ENCODE results near the gene KLHL25. TPM values are rescaled to one million over a fixed set of nuclear protein-coding genes. Genes with fewer than 3 reads are reported as not detected.

The KLHL25 gene
- total RNA-seq, 1 donor from 2014 or later: 11.0 TPM

DNA sequence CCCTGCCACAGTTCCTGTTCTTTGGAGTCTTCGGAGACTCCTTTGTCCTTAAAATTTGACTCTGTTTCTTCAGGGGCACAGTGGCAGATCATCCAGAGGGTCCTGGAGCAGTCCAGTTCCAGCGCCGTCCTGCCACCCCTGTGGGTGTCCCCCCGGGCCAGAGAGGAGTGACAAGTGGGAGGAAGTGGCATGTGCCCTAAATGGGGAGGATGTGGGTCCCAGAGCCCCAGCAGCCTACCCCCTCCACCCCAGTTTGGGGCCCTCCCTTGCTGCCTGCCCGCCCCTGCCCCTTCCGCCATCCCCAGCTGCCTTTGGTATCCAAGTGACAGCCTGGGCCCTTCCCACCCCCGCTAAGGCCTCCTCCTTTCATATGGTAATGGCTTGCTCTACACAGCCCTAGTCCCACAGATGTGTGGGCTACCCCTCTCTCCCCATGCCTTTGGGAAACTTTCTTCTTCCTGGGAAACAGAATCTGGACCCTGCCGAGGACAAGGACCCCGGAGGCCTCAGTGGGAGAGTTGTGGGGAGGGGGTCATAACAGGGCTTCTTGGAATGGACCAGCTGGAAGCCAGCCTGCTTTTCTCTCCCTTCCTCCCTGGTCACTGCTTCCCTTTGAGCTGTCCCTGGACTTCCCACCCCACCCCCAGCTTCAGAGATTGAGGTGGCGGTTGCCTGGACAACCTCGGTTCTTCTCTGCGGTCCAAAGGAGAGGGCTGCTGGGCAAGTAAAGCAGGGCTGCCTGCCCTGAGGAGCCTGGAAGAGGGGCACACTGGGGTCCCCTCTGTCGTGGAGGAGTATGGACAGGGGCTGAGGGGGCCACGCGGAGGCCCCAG is 43.2 kb downstream of the KLHL25 start:
- Mint-ChIP-seq H3K36me3 (ENCODE audit: low read depth) (peaks cover 16% of the 10 kb centered on the region), H3K4me3 (no peak overlapping the region), H3K9me3 (no peaks in the 10 kb centered on the region), H3K4me1 (ENCODE audit: low read depth) (peaks cover 5% of the 10 kb centered on the region), H3K27me3 (ENCODE audit: insufficient read depth) (no peaks in the 10 kb centered on the region), H3K27ac (no peak overlapping the region)
- intact Hi-C loops (cut with micrococcal nuclease): no loop called here
- DNase-seq (ENCODE audit: low spot score): no peak

DNA sequence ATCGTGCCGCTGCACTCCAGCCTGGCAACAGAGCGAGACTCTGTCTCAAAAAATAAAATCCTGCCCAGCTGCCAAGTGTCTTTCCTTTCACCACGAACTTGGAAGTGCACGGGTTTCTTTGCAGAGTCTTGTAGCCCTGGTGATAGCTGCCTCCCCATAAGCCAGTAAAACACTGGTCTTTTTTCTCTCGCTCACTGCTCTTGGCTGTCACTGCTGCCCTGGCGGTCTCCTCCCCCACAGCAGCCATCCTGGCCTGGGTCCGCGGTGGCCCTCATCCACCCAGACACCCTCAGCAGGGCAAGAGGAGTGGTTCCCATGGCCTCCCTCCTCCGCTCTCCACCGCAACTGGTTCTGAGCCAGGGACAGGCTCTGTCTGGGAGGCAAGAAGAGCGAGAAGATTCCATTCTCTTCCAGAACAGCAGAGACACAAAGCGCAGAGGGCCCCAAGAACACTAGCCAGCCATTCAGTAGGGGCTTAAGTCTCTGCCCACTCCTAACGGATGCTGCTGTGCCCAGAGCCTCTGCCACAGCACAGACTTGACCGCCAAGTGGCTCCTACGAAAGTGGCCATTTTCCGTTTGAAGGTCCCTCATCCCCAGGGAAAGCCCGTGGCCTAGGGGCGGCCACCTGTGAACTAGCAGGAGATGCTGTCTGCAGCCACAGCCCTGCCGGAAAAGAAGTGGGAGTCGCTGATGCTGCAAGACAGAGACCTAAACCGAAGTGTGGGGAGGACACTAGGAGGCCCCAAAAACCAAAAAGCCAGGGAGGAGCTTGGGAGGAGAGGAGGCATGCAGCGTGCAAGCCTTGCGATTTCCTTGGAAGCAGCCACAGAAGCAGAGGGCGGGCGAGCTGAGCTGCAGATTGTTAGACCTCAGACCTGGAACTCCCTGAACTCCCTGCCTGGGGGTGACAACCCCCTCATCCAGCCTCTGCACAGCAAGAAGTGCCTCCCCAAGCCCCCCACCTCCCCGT is 44.1 kb downstream of the KLHL25 start:
- Mint-ChIP-seq H3K27me3 (ENCODE audit: insufficient read depth) (no peaks in the 10 kb centered on the region), H3K9me3 (no peaks in the 10 kb centered on the region), H3K4me3 (no peak overlapping the region), H3K36me3 (ENCODE audit: low read depth) (peaks cover 18% of the 10 kb centered on the region), H3K27ac (no peak overlapping the region), H3K4me1 (ENCODE audit: low read depth) (peaks cover 5% of the 10 kb centered on the region)
- intact Hi-C loops (cut with micrococcal nuclease): no loop called here
- no peak for DNase-seq (ENCODE audit: low spot score)

- peaks cover 5% of the 10 kb centered on the region for H3K4me1 Mint-ChIP-seq (ENCODE audit: low read depth)
- peaks cover 22% of the 10 kb centered on the region for H3K36me3 Mint-ChIP-seq (ENCODE audit: low read depth)
- H3K9me3 Mint-ChIP-seq: no peaks in the 10 kb centered on the region
- no peaks in the 10 kb centered on the region for H3K27me3 Mint-ChIP-seq (ENCODE audit: insufficient read depth)
- no peak overlapping the region for H3K4me3 Mint-ChIP-seq
- H3K27ac Mint-ChIP-seq: no peak overlapping the region
- no peak for DNase-seq (ENCODE audit: low spot score)
- intact Hi-C loops (cut with micrococcal nuclease): no loop called here
Observed at GRCh38 chr15:85749261-85750151, 45.2 kb downstream of the KLHL25 start.

- no peaks in the 10 kb centered on the region for H3K9me3 Mint-ChIP-seq
- peaks cover 26% of the 10 kb centered on the region for H3K36me3 Mint-ChIP-seq (ENCODE audit: low read depth)
- peaks cover 5% of the 10 kb centered on the region for H3K4me1 Mint-ChIP-seq (ENCODE audit: low read depth)
- no peak overlapping the region for H3K27ac Mint-ChIP-seq
- no peak for DNase-seq (ENCODE audit: low spot score)
- H3K27me3 Mint-ChIP-seq (ENCODE audit: insufficient read depth): no peaks in the 10 kb centered on the region
- H3K4me3 Mint-ChIP-seq: no peak overlapping the region
- intact Hi-C loops (cut with micrococcal nuclease): no loop called here
Observed at GRCh38 chr15:85748729-85749128, 46.0 kb downstream of the KLHL25 start.

DNA sequence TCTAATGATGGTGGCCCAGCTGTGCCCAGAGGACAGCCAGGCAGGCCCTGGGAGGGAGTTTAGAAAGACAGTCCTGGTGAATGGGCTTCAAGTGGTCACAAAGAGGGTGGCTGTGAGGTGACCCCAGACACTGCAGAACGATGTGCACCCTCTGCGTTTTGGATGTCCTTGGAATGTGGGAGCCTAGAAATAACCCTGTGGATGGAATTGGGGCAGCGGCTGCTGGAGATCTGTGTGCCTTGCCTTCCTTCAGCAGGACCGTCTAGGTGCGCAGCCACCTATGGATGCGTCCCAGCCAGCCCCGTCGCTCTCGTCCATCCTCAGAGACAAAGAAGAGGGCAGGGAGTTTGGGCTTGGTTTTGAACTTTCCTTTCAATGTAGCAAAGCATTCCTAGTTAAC is 46.5 kb downstream of the KLHL25 start:
- Mint-ChIP-seq H3K27me3 (ENCODE audit: insufficient read depth) (no peaks in the 10 kb centered on the region), H3K36me3 (ENCODE audit: low read depth) (peaks cover 31% of the 10 kb centered on the region), H3K27ac (no peak overlapping the region), H3K4me1 (ENCODE audit: low read depth) (peaks cover 5% of the 10 kb centered on the region), H3K4me3 (no peak overlapping the region), H3K9me3 (no peaks in the 10 kb centered on the region)
- DNase-seq (ENCODE audit: low spot score): no peak
- intact Hi-C loops (cut with micrococcal nuclease): no loop called here

DNA sequence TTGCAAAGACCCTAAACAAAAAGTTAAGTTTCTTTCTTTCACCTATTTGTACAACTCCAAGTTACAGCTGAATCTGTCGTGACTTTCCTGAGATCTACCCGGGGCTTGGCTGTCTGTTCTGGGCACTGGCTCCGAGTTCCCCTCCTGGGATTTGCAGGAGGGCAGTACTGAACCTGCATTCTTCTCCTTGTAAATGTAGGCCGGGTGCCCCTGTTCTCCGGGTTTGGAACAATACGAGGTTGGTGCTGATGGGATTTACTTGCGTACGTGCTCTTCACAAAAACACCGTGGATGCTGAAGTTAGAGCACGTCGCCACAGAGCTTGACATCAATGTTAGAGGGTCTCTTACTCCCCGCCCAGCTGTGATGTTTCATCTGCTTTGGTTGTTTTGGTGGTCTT is 48.1 kb downstream of the KLHL25 start:
- Mint-ChIP-seq H3K36me3 (ENCODE audit: low read depth) (peaks cover 36% of the 10 kb centered on the region), H3K27ac (no peak overlapping the region), H3K27me3 (ENCODE audit: insufficient read depth) (no peaks in the 10 kb centered on the region), H3K9me3 (no peaks in the 10 kb centered on the region), H3K4me1 (ENCODE audit: low read depth) (no peaks in the 10 kb centered on the region), H3K4me3 (no peak overlapping the region)
- DNase-seq (ENCODE audit: low spot score): no peak
- intact Hi-C loops (cut with micrococcal nuclease): no loop called here

DNA sequence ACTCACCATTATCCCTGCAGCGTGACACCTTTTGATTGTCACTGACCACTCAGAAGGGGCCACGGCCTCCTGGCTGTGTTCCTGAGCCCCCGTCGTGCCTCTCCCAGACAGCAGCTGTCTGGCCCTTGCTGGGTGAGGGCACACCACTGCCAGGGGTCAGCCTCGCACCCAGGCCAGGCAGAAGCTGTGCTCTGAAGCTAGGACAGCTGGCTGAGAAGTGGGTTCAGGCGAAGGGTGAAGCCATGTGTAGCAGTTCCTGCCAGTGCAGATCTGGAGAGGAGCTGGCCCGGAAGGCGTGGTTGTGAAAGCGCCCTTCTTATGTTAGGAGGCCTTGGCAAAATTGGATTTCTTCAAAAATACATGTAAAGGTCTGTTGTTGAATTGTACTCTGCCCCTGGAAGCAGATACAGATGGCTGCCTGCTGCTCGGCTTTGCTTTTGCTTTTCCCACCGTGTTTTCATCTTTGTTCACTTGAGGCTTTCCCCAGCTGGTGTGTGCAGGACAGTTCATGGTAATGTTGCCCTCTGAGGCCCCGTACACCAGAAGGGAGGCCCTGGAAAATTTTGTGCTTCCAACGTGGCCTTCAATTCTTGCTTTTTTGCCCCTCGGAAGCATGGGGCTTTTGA is 49.1 kb downstream of the KLHL25 start:
- H3K36me3 Mint-ChIP-seq (ENCODE audit: low read depth): peaks cover 37% of the 10 kb centered on the region
- intact Hi-C loops (cut with micrococcal nuclease): no loop called here
- no peaks in the 10 kb centered on the region for H3K27me3 Mint-ChIP-seq (ENCODE audit: insufficient read depth)
- no peak overlapping the region for H3K27ac Mint-ChIP-seq
- H3K4me1 Mint-ChIP-seq (ENCODE audit: low read depth): no peaks in the 10 kb centered on the region
- no peaks in the 10 kb centered on the region for H3K9me3 Mint-ChIP-seq
- H3K4me3 Mint-ChIP-seq: no peak overlapping the region
- DNase-seq (ENCODE audit: low spot score): no peak

- H3K36me3 Mint-ChIP-seq (ENCODE audit: low read depth): peaks cover 43% of the 10 kb centered on the region
- no peak overlapping the region for H3K27ac Mint-ChIP-seq
- H3K4me3 Mint-ChIP-seq: no peak overlapping the region
Observed at GRCh38 chr15:85745023-85745422, 49.7 kb downstream of the KLHL25 start.

GRCh38 chr15:85744579-85744978 is 50.1 kb downstream of the KLHL25 start:
- no peak for DNase-seq (ENCODE audit: low spot score)
- H3K4me1 Mint-ChIP-seq (ENCODE audit: low read depth): no peaks in the 10 kb centered on the region

More at GRCh38 chr15:85745023-85745422, 49.7 kb downstream of the KLHL25 start:
- H3K9me3 Mint-ChIP-seq: no peaks in the 10 kb centered on the region
- no peaks in the 10 kb centered on the region for H3K4me1 Mint-ChIP-seq (ENCODE audit: low read depth)
- DNase-seq (ENCODE audit: low spot score): no peak
- intact Hi-C loops (cut with micrococcal nuclease): no loop called here
- no peaks in the 10 kb centered on the region for H3K27me3 Mint-ChIP-seq (ENCODE audit: insufficient read depth)

GRCh38 chr15:85743392-85744055 is 51.2 kb downstream of the KLHL25 start:
- Mint-ChIP-seq H3K9me3 (no peaks in the 10 kb centered on the region), H3K27me3 (ENCODE audit: insufficient read depth) (no peaks in the 10 kb centered on the region), H3K27ac (peak overlapping the region; percentile 12), H3K4me3 (no peak overlapping the region), H3K4me1 (ENCODE audit: low read depth) (no peaks in the 10 kb centered on the region), H3K36me3 (ENCODE audit: low read depth) (peaks cover 43% of the 10 kb centered on the region)
- intact Hi-C loops (cut with micrococcal nuclease): no loop called here
- no peak for DNase-seq (ENCODE audit: low spot score)

More at GRCh38 chr15:85744579-85744978, 50.1 kb downstream of the KLHL25 start:
- H3K27ac Mint-ChIP-seq: no peak overlapping the region
- H3K9me3 Mint-ChIP-seq: no peaks in the 10 kb centered on the region
- H3K36me3 Mint-ChIP-seq (ENCODE audit: low read depth): peaks cover 45% of the 10 kb centered on the region
- H3K27me3 Mint-ChIP-seq (ENCODE audit: insufficient read depth): no peaks in the 10 kb centered on the region
- intact Hi-C loops (cut with micrococcal nuclease): no loop called here
- H3K4me3 Mint-ChIP-seq: no peak overlapping the region

GRCh38 chr15:85742186-85742821 is 52.4 kb downstream of the KLHL25 start:
- Mint-ChIP-seq H3K36me3 (ENCODE audit: low read depth) (peaks cover 42% of the 10 kb centered on the region), H3K9me3 (no peaks in the 10 kb centered on the region), H3K27me3 (ENCODE audit: insufficient read depth) (no peaks in the 10 kb centered on the region), H3K27ac (no peak overlapping the region), H3K4me3 (no peak overlapping the region), H3K4me1 (ENCODE audit: low read depth) (no peaks in the 10 kb centered on the region)
- no peak for DNase-seq (ENCODE audit: low spot score)
- intact Hi-C loops (cut with micrococcal nuclease): no loop called here
